Activated CD4-positive, alpha-beta T cell treated with anti-CD3 and anti-CD28 coated beads for 24 hours (primary cell): Measurements from ENCODE around the gene PTPRD.

Source experiments
- DNase-seq, 2 donors: peaks; one replicate each; pipeline ENCODE4 v3.0.0-alpha.2; 2020; ENCODE audit warnings: low read depth in 2 of 2

The PTPRD gene

DNA sequence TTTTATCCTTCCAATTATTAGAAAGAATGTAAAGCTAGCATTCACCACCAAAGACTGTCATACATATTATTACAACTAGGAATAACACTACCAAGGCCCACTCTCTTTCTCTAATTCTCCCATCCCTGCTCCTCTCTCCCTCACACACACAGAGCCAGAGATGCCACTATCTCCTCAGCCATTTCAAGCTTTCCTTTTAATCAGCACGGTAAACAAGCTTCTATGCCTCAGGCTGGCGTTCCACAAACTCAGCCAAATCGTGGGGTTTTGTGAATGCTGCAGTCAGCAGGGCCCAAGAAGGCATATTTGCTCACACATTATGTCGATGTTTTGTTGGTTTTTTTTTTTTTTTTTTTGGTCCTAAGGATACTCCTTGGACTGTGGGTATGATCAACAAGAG, 1833.3 kb downstream of the PTPRD start:
- no peak for DNase-seq

GRCh38 chr9:8778356-8778755, 1834.4 kb downstream of the PTPRD start:
- no peak for DNase-seq

DNA sequence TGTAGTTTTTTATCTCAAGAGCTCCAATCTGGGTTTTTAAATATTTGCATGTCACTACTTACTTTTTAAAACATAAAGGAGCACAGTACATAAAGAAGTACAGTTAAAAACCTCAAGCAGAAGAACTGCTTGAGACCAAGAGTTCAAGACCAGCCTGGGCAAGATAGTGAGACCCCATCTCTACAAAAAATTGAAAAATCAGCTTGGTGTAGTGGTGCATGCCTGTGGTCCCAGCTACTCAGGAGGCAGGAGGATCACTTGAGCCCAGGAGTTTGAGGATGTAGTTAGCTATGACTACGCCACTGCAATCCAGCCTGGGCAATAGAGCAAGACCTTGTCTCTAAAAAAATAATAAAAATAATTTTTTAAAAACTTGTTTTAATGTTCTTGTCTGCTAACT, 1840.5 kb downstream of the PTPRD start:
- no peak for DNase-seq

DNA sequence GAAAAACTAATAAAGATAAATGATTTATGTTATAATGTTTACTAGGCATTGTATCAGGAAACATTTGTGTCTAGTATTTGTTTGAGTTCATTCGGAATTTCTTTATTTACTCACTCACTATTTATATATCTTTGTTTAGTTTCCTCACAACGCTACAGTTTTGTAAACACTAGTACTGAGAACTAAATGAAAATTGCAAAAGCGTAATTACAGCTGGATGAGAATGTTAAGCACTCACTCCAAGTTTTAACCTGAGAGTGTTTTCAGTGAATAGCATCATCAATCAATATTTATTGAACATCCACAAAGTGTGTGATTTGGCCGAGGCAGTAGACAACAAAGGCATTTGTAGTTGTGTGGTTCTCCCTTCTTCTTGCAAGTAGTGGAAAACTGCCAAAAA, 1843.6 kb downstream of the PTPRD start:
- DNase-seq = no peak

DNA sequence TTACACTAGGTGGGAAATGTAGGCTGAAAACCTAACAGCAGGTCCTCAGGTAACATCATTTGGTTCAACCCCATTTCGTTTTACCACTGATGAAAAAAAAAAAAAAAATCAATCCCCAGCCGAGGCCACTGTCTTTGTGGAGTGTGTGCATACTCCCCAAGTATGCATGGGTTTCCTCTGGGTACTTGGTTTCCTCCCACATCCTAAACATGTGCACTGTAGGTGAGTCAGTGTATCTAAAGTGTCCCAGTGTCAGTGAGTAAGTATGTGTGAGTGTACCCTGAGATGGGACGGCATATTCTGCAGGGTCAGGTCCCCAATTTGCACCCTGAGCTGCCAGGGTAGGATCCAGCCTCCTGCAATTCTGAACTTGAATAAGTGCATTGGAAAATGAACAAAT, 1846.7 kb downstream of the PTPRD start:
- no peak for DNase-seq

GRCh38 chr9:8764051-8764450, 1848.8 kb downstream of the PTPRD start:
- no peak for DNase-seq

- DNase-seq = no peak
These were observed 1850.2 kb downstream of the PTPRD start for GRCh38 chr9:8762479-8763085.

- DNase-seq = no peak
These were observed 1852.6 kb downstream of the PTPRD start for GRCh38 chr9:8760000-8760767.

DNA sequence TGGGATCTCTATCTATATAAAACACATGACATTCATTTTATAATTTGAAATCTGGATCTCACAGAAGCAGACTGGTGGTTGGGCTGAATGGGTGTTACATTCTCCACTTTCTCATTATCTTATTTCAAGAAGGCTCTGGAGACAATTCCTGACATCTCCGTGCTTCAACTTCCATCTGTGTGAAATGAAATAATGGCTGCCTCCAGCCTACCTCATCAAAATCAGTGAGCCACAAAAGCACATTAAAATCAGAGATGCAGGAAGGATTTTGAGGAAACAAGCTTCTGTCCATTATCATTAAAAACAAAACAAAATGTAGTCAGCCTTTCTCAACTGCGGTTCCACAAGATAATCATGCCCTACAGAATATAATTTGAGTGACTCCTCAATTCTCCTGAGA, 1854.9 kb downstream of the PTPRD start:
- no peak for DNase-seq

DNA sequence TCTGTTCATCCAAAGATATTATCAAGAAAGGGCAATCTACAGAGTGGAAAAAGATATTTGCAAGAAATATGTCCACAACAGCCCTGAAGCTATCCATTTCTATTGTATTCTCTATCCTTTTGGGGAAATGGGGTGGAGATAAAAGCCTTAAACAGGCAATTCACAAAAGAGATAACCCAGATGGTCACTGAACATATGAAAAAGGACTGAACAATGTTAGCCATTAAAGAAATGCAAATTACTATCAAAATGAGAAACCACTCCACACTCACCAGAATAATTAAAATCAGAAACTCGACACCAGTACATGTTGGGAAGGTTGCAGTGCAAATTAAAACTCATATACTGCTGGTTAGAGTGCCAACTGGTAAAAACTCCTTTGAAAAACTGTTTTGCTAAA, 1858.1 kb downstream of the PTPRD start:
- DNase-seq = no peak

DNA sequence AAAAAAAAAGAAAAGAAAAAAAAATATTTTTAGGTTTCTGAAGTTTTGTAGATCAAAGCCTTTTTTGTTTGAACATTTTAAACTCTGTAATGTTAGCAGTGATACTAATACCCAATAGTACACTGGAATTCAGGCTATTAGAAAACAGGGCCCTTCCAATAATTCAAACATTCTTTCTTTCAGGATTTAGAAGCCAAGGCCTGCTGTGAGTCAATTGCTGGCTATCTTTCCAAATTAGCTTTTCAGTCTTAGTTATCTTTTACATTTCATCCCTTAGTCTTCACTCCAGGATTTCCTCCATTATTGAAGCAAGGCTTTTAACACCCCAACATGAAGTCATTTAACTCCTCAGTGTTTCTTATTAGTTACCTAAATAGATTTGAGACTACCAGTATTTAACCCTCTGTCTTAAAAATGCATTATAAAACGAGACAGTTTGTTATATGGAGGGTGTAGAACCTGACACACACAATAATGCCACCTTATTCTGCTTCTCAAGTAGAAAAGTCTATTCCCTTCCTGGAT, 1861.3 kb downstream of the PTPRD start:
- no peak for DNase-seq

DNA sequence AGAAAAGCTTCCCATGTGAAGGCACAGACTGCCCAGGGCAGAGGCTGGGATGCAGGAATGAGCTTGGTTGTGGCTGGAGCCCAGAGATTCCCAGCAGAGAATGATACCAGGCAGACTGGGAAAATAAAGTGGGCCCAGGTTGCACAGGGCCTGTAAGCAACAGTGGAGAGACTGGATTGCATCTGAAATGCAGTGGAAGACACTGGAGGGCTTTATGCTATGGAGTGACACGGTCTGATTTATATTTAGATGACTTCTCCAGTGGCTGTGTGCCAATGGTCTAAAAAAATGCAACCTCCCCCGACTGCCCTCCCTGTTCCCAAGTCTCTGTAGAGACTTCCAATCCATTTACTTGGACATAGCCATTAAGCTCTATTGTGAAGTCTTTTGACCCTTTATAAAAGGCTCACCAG, 1862.2 kb downstream of the PTPRD start:
- no peak for DNase-seq

DNA sequence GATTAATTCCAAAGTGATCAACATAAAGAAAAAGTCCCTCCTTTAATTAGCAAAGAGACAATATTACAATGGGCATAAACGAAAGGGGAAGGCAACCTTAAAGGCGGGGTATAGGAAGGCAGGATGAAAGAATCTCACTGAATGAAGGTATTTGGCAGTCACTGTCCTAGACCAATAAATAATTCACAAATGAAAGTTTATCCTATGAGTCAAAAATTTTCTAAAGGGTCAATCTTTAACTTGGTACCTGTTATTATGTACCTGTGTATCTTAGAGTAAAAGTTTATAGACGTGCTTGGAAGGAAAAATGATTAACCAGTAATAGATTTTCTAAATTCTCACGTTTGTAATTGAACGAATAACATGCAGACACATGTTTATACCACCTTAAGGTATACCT, 1867.5 kb downstream of the PTPRD start:
- DNase-seq = no peak

- no peak for DNase-seq
These were observed 1873.9 kb downstream of the PTPRD start for GRCh38 chr9:8738945-8739344.

- DNase-seq = no peak
These were observed 1876.0 kb downstream of the PTPRD start for GRCh38 chr9:8736805-8737204.

DNA sequence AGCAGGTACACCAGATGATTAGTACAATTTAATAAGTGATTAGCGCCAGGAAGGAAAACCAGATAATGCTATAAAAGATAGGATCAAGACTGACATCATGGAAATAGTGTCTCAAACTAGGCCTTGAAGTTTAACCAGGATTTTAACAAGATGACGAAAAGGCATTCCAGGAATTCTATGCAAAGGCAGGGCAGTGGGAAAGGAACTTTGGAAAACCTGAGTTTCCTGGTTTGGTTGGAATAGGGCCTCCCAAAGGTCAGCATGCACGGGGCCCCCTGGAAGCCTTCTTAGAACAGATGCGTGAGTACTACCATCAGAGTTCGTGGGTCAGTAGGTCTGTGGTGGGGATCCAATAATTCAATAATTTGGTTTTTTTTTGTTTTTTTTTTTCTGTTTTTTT, 1878.0 kb downstream of the PTPRD start:
- DNase-seq = no peak

- no peak for DNase-seq
These were observed 1879.5 kb downstream of the PTPRD start for GRCh38 chr9:8733131-8733954.

GRCh38 chr9:8732367-8733075, 1880.3 kb downstream of the PTPRD start:
- no peak for DNase-seq

GRCh38 chr9:8730618-8731017, 1882.2 kb downstream of the PTPRD start:
- no peak for DNase-seq

DNA sequence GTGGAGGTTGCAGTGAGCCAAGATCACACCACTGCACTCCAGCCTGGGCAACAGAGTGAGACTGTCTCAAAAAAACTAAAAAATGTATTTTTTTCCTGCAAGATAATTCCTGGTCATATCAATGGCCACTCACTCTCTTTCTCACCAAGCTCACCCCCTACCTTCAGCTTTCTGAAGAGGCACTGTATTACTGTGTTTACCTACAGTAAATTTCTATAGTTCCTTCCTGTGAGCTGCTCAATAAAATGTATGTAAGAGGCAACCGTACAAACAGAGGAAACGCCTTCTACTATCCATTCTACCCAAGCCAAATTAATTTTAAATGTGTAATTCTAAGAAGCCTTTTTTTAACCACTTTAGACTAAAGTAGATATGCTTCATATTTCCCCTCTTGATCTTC, 1883.9 kb downstream of the PTPRD start:
- no peak for DNase-seq

- no peak for DNase-seq
These were observed 1885.6 kb downstream of the PTPRD start for GRCh38 chr9:8727191-8727590.

- no peak for DNase-seq
These were observed 1886.1 kb downstream of the PTPRD start for GRCh38 chr9:8726692-8727091.
